Measurements from ENCODE around the gene IMPDH2.

- no peak for TF ChIP-seq CTCF (conservative IDR thresholded peaks at IDR 0.05; ENCODE audit: low read depth in 2 of 2)
- no peak for TF ChIP-seq POLR2AphosphoS5 (IDR thresholded peaks at IDR 0.05; ENCODE audit: low read depth)
- no peak for TF ChIP-seq EZH2 (IDR thresholded peaks at IDR 0.05; ENCODE audit: low read depth, unreplicated experiment)
- TF ChIP-seq ZNF114 (CRISPR knock-in tag; IDR thresholded peaks at IDR 0.05) = no peak
- TF ChIP-seq NANOG (IDR thresholded peaks at IDR 0.05; ENCODE audit: borderline replicate concordance) = no peak
- TF ChIP-seq, protein P1, sequence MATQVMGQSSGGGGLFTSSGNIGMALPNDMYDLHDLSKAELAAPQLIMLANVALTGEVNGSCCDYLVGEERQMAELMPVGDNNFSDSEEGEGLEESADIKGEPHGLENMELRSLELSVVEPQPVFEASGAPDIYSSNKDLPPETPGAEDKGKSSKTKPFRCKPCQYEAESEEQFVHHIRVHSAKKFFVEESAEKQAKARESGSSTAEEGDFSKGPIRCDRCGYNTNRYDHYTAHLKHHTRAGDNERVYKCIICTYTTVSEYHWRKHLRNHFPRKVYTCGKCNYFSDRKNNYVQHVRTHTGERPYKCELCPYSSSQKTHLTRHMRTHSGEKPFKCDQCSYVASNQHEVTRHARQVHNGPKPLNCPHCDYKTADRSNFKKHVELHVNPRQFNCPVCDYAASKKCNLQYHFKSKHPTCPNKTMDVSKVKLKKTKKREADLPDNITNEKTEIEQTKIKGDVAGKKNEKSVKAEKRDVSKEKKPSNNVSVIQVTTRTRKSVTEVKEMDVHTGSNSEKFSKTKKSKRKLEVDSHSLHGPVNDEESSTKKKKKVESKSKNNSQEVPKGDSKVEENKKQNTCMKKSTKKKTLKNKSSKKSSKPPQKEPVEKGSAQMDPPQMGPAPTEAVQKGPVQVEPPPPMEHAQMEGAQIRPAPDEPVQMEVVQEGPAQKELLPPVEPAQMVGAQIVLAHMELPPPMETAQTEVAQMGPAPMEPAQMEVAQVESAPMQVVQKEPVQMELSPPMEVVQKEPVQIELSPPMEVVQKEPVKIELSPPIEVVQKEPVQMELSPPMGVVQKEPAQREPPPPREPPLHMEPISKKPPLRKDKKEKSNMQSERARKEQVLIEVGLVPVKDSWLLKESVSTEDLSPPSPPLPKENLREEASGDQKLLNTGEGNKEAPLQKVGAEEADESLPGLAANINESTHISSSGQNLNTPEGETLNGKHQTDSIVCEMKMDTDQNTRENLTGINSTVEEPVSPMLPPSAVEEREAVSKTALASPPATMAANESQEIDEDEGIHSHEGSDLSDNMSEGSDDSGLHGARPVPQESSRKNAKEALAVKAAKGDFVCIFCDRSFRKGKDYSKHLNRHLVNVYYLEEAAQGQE (IDR thresholded peaks at IDR 0.05; ENCODE audit: unreplicated experiment) = no peak
- TF ChIP-seq EZH2phosphoT487 (IDR thresholded peaks at IDR 0.05; ENCODE audit: unreplicated experiment) = no peak
- TF ChIP-seq ZNF462 (CRISPR knock-in tag; IDR thresholded peaks at IDR 0.05) = no peak
- TF ChIP-seq ZNF331 (CRISPR knock-in tag; IDR thresholded peaks at IDR 0.05; ENCODE audit: low read depth) = no peak
- TF ChIP-seq, protein P2, sequence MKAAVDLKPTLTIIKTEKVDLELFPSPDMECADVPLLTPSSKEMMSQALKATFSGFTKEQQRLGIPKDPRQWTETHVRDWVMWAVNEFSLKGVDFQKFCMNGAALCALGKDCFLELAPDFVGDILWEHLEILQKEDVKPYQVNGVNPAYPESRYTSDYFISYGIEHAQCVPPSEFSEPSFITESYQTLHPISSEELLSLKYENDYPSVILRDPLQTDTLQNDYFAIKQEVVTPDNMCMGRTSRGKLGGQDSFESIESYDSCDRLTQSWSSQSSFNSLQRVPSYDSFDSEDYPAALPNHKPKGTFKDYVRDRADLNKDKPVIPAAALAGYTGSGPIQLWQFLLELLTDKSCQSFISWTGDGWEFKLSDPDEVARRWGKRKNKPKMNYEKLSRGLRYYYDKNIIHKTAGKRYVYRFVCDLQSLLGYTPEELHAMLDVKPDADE (IDR thresholded peaks at IDR 0.05) = no peak
- no peak for TF ChIP-seq CREB1 (CRISPR knock-in tag; IDR thresholded peaks at IDR 0.05; ENCODE audit: low read depth)
- TF ChIP-seq JUNB (IDR thresholded peaks at IDR 0.05; ENCODE audit: unreplicated experiment) = no peak
- no peak for TF ChIP-seq STAT1 (IDR thresholded peaks at IDR 0.05; ENCODE audit: unreplicated experiment)
Measured at GRCh38 chr3:49005303-49005680, 23.9 kb downstream of the IMPDH2 start.
